CD4-positive, alpha-beta T cell treated with Interleukin-4 for 1 hour (primary cell): ENCODE results near the gene TRAPPC4.
"Not testable (repeated sequence)": the region's sequence is repeated elsewhere in the genome, so short reads cannot be mapped to it uniquely, and the experiment has no call there.

Experiments
- DNase-seq, 2 donors: peaks; one replicate each; pipeline ENCODE4 v3.0.0-alpha.2; 2020 to 2022

Gene TRAPPC4

GRCh38 chr11:119014209-119014924, 4.2 kb upstream of the TRAPPC4 start:
- no peak for DNase-seq

GRCh38 chr11:119015054-119015611, 3.4 kb upstream of the TRAPPC4 start:
- DNase-seq: no peak

DNA sequence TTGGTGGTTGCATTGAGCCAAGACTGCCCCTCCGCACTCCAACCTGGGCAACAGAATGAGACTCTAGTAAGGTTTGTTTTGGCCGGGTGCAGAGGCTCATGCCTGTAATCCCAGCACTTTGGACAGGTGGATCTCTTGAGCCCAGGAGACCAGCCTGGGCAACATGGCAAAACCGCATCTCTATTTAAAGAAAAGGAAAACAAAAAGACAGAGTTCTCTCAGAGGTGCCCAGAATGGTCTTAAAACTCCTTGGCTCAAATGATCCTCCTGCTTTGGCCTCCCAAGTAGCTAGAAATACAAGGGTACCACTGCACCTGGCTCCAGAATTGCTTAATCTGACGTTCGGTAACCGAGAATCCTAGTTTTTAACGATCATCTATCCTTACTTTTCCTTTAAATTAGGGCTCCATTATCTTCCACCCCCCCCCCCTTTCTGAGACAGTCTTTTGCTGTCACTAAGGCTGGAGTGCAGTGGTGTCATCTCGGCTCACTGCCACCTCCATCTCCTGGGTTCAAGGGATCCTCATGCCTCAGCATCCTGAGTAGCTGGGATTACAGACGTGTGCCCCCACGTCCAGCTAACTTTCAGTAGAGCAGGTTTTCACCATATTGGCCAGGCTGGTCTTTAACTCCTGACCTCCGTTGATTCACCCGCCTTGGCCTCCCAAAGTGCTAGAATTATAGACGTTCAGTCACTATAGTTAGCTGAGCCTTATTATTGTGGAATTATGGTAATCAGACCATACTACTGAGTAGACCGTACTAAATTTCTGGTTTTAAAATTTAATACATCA, 2.2 kb upstream of the TRAPPC4 start:
- no peak for DNase-seq

GRCh38 chr11:119017377-119017776, 1.2 kb upstream of the TRAPPC4 start:
- not testable (repeated sequence) for DNase-seq

DNA sequence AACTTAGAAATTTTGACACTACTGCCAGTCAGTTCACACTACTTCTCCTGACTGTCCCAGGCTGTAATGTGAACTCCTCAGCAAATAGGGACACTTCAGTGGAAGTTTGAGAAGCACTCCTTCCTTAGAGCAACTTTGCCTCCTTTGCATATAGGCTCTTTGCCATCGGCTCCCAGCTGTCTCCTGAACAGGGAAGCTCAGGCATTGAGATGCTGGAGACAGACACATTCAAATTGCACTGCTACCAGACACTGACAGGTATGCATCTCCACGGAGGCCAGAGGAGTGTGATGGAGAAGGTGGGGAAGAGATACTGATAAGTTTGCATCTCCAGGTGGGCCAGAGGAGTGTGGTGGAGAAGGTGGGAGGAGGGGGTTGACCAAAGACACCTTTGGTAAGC, 1.4 kb downstream of the TRAPPC4 start:
- no peak for DNase-seq

DNA sequence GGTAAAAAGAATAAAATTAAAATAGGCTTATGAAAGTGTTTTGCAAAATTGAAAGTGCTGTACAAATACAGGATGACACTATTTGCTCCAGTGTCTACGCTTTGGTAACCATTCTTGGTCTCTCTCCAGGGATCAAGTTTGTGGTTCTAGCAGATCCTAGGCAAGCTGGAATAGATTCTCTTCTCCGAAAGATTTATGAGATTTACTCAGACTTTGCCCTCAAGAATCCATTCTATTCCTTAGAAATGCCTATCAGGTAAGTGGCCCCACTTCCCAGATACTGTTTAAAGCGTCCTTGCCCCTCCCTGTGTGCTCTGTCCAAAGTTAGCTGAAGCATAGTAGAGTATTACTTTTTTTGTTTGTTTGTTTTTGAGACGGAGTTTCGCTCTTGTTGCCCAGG, 3.1 kb downstream of the TRAPPC4 start:
- no peak for DNase-seq

- no peak for DNase-seq
Observed at GRCh38 chr11:119023741-119024140, 5.2 kb downstream of the TRAPPC4 start.

DNA sequence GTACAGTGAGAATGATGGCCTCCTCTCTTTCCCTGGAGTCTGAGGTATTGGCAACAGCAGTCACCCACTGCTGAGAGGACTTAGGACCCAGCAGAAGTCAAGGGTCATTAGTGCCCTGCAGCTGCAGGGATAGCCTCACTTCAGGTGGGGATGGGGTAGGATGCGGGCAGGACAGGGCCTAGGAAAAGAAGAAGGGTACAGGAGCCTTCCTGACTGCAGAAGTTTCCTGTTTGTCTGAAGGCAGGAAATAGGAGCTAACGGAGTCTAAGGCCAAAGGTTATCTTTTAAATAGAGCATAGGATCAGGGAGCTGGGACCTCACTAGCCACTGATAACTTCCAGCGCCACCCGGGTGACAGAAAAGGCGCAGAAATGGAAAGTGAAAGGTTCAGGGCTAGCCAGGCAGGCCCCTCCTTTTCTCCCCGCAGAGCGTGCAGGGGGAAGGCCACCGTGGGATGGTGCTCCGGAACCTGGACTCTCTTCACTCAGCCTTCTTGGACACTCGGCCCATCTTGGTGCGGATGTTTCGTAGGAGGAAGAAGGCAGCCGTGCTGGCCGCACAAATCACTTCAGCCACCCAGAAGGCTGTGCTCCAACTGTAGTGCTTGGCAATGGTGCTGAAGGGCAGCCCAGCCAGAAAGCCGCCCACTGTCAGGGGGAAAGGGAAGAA, 6.0 kb downstream of the TRAPPC4 start:
- DNase-seq: no peak

DNA sequence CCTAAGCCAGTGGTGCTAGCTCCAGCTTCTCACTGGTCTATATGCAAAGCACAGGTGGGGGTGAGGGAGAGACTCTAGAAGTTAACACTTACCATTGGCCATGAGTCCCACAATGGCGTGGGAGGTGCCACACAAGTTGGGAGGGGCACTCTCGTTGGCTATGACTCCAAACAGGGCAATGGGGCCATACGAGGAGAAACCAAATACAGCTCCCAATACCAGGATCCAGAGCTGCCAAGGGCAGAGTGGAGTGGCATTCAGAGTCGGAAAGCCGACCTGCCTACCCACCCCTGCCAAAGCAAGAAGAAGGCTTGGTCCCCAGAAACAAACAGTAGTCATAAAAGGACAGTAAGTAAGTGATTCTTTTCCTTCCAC, 6.5 kb downstream of the TRAPPC4 start:
- no peak for DNase-seq

- no peak for DNase-seq
Observed at GRCh38 chr11:119025541-119025940, 7.0 kb downstream of the TRAPPC4 start.

- DNase-seq: no peak
Observed at GRCh38 chr11:119025978-119026766, 7.6 kb downstream of the TRAPPC4 start.

GRCh38 chr11:119026970-119027369, 8.4 kb downstream of the TRAPPC4 start:
- no peak for DNase-seq

DNA sequence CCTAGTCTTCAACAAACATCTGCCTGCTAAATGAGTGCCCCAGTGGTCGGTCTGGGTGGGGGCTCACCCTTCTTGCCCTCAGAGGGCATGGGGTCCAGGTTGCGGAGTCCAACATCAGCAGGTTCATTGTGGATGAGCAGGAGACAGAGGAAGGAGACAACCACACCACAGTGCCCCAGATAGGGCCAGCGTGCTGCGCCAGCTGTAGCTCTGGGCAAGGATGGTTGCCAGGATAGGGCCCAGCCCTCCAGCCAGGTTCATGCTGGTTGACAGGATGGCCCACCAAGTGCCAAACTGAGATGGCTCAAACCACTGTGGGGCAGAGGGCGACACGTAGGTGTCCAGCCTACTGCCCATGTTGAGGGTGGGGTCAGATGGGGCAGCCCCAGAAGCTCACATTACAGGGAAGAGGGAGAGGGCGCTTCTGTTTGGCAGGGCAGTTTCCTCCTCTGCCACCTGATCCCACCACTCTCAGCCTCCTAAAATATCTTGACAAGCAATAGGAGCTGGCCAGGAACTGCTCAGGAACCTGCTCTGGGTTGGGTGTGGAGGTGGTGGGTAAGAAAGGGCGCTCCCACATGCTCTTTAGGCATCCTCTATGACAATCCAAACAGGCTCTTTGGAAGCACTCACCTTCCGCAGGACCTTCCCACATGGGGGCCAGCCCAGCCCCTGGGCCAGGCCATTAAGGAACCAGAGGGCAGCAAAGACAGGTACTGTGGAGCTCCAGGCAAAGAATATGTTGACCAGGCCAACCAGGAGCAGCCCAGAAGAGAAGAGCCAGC, 9.2 kb downstream of the TRAPPC4 start:
- DNase-seq: no peak

DNA sequence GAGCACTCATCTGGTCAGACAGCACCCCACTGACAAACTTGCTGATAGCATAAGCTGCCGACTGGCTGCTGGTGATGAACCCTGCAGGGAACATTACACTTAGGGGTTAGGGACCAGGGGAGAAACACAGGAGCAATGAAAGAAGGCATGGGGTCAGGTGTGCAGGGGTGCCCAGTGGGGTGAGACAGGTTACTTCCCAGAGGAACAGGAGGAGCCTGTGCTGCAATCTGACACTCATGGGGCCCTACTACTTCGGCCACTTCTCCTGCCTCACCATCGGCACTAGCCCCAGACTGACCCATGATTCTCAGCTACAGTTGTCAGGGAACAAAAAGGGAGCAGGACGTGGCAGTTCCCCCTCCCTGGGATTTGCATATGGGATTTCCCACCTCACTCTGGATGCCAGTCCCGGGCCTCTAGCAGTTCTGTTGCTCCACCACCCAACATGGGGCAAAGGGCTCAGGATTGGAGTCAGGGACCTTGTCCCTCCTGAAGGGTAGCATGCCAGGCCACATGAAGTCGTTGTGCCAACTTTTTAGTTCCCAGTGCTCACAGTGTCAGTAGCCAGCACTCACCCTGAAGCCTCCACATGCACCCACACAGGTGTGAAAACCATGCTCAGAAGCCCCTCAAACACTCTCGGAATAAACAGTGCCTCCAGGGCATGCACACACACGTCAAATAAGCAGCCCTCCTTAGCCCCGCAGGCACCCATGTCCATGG, 9.9 kb downstream of the TRAPPC4 start:
- no peak for DNase-seq

GRCh38 chr11:119029069-119029339, 10.4 kb downstream of the TRAPPC4 start:
- no peak for DNase-seq

GRCh38 chr11:119029340-119030028, 10.9 kb downstream of the TRAPPC4 start:
- no peak for DNase-seq

- no peak for DNase-seq
Observed at GRCh38 chr11:119030029-119030328, 11.4 kb downstream of the TRAPPC4 start.

DNA sequence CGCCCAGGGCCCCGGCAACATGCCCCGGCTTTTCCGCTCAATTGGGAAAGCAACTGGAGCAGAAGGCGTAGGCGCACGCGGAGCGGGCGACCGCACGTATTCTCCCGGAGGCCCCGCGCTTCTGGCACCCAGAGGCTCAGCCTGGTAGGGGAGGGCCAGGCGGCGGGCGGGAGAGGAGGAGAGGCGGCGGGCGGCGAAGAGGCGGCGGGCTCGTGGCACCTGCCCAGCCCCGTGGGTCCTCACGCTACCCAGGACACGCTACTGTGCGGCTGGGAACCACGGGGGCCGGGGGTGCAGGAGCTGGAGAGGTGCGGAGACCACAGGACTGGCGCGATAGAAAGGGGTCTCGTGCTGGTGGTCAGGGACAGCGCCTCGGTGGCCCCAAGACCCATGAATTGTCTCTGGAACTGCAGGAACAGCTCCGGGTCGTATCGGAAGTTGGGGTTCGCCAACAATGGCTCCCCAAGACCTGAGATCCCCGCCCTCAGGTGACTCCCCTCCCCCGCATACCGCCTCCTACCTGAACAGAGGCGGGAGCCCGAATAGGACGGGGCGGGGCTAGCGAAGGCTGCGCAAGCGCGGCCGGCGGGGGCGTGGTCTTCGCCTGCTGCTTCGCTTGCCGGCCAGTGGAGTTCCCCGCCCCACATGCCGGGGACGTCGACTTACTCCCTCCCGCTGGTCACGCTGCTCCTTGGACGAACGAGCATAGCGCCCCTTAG, 11.9 kb downstream of the TRAPPC4 start, which contains the start of gene SLC37A4:
SLC37A4 (minus strand) TSS at position 549 of the 719 bp plus-strand sequence.
- peak; percentile 99 to 100 for DNase-seq

- no peak for DNase-seq
Observed at GRCh38 chr11:119031912-119032280, 13.3 kb downstream of the TRAPPC4 start.

- DNase-seq: not testable (repeated sequence)
Observed at GRCh38 chr11:119033421-119033820, 14.9 kb downstream of the TRAPPC4 start.
